SK-N-MC (cell line): ENCODE results near the gene ACTR3C.
"Not testable (repeated sequence)": the region's sequence is repeated elsewhere in the genome, so short reads cannot be mapped to it uniquely, and the experiment has no call there.

ENCODE experiments used
- EZH2 ChIP-seq: fragments of 200-600 bp; sonication (generic); IDR thresholded peaks from one replicate; pipeline ENCODE4 v1.6.1; 2017; ENCODE audit warnings: antibody characterized with exemption
- POLR2AphosphoS5 ChIP-seq: IDR thresholded peaks from 2 replicates; pipeline ENCODE4 v1.6.1; 2012; ENCODE audit warnings: mild to moderate bottlenecking, low read depth, low read length, borderline replicate concordance

- not testable (repeated sequence) for TF ChIP-seq POLR2AphosphoS5, EZH2
These were observed 103.2 kb downstream of the ACTR3C start for GRCh38 chr7:150219941-150220658.
